Measurements from ENCODE around the gene CEMIP. TPM values are rescaled to one million over a fixed set of nuclear protein-coding genes. Genes with fewer than 3 reads are reported as not detected.

The CEMIP gene
- total RNA-seq, 1 experiment from 2014 or later = 0.61 TPM

GRCh38 chr15:80990955-80991354 lies 211.8 kb downstream of the CEMIP start:
- Histone ChIP-seq H3K27me3 (ENCODE audit: insufficient read depth, low read depth) (no peaks in the 10 kb centered on the region), H4K20me1 (ENCODE audit: insufficient read depth) (no peaks in the 10 kb centered on the region), H3K36me3 (ENCODE audit: low read depth) (no peaks in the 10 kb centered on the region), H3K9me3 (ENCODE audit: insufficient read depth, low read depth) (no peaks in the 10 kb centered on the region), H3K4me2 (no peak overlapping the region), H2AFZ (no peak overlapping the region), H3K79me2 (ENCODE audit: low read depth) (peaks cover 36% of the 10 kb centered on the region), H3K4me1 (replicated peaks; ENCODE audit: insufficient read depth) (peaks cover 24% of the 10 kb centered on the region), H3K9me2 (ENCODE audit: insufficient read depth) (no peaks in the 10 kb centered on the region; the same call in 1 of the 2 replicates), H3K27ac (no peak overlapping the region), H3K4me3 (no peak overlapping the region), H3F3A (ENCODE audit: insufficient read depth, low read depth) (peaks cover 12% of the 10 kb centered on the region; the same call in 1 of the 2 replicates)
- no peak for TF ChIP-seq EZH2 (IDR thresholded peaks at IDR 0.05; ENCODE audit: low read depth)
- TF ChIP-seq CTCF (conservative IDR thresholded peaks at IDR 0.05) = no peak
- POLR2A ChIA-PET (ENCODE audit: unreplicated experiment) = no interaction called here
- intact Hi-C loops (cut with micrococcal nuclease; ENCODE audit: unreplicated experiment) = no loop called here
- DNase-seq = no peak
- CTCF ChIA-PET = interaction anchor here (0.6 to 1.1 kb wide), 2 partner anchors 22 to 275 kb away, joined by 4 to 5 read pairs; no protein-coding TSS in a partner anchor
- no TSS peak for BruUV-seq (replicated peaks)

- Histone ChIP-seq H3K4me2 (no peak overlapping the region), H3K36me3 (ENCODE audit: low read depth) (no peaks in the 10 kb centered on the region), H3K9me3 (ENCODE audit: insufficient read depth, low read depth) (no peaks in the 10 kb centered on the region), H3K27ac (no peak overlapping the region), H2AFZ (no peak overlapping the region), H3F3A (ENCODE audit: insufficient read depth, low read depth) (peaks cover 12% of the 10 kb centered on the region; the same call in 1 of the 2 replicates), H3K79me2 (ENCODE audit: low read depth) (peaks cover 31% of the 10 kb centered on the region), H3K4me3 (no peak overlapping the region), H3K4me1 (replicated peaks; ENCODE audit: insufficient read depth) (peaks cover 24% of the 10 kb centered on the region), H4K20me1 (ENCODE audit: insufficient read depth) (no peaks in the 10 kb centered on the region), H3K9me2 (ENCODE audit: insufficient read depth) (no peaks in the 10 kb centered on the region; the same call in 1 of the 2 replicates), H3K27me3 (ENCODE audit: insufficient read depth, low read depth) (no peaks in the 10 kb centered on the region)
- intact Hi-C loops (cut with micrococcal nuclease; ENCODE audit: unreplicated experiment) = no loop called here
- CTCF ChIA-PET = interaction anchor here (0.6 to 1.1 kb wide), 2 partner anchors 22 to 274 kb away, joined by 4 to 5 read pairs; no protein-coding TSS in a partner anchor
- no peak for DNase-seq
- POLR2A ChIA-PET (ENCODE audit: unreplicated experiment) = interaction anchor here (0.6 kb wide), 1 partner anchor 214 kb away, joined by 3 read pairs; no protein-coding TSS in a partner anchor
- TF ChIP-seq CTCF (conservative IDR thresholded peaks at IDR 0.05) (no peak), EZH2 (IDR thresholded peaks at IDR 0.05; ENCODE audit: low read depth) (no peak)
- no TSS peak for BruUV-seq (replicated peaks)
These were observed 212.3 kb downstream of the CEMIP start for GRCh38 chr15:80991421-80991820.

- ChIA-PET POLR2A (ENCODE audit: unreplicated experiment) (interaction anchor here (0.6 kb wide), 1 partner anchor 215 kb away, joined by 3 read pairs; no protein-coding TSS in a partner anchor), CTCF (interaction anchor here (1.1 kb wide), 1 partner anchor 274 kb away, joined by 4 read pairs; no protein-coding TSS in a partner anchor)
- DNase-seq = no peak
- TF ChIP-seq CTCF (conservative IDR thresholded peaks at IDR 0.05) (no peak), EZH2 (IDR thresholded peaks at IDR 0.05; ENCODE audit: low read depth) (no peak)
- Histone ChIP-seq H3K27me3 (ENCODE audit: insufficient read depth, low read depth) (no peaks in the 10 kb centered on the region), H3K4me1 (replicated peaks; ENCODE audit: insufficient read depth) (peaks cover 22% of the 10 kb centered on the region), H3K27ac (no peak overlapping the region), H3K9me2 (ENCODE audit: insufficient read depth) (no peaks in the 10 kb centered on the region; the same call in 1 of the 2 replicates), H3K36me3 (ENCODE audit: low read depth) (no peaks in the 10 kb centered on the region), H3F3A (ENCODE audit: insufficient read depth, low read depth) (peaks cover 12% of the 10 kb centered on the region; the same call in 1 of the 2 replicates), H3K79me2 (ENCODE audit: low read depth) (peaks cover 26% of the 10 kb centered on the region), H3K4me3 (no peak overlapping the region), H2AFZ (no peak overlapping the region), H3K9me3 (ENCODE audit: insufficient read depth, low read depth) (no peaks in the 10 kb centered on the region), H4K20me1 (ENCODE audit: insufficient read depth) (no peaks in the 10 kb centered on the region), H3K4me2 (no peak overlapping the region)
- BruUV-seq (replicated peaks) = no TSS peak
- intact Hi-C loops (cut with micrococcal nuclease; ENCODE audit: unreplicated experiment) = no loop called here
These were observed 212.8 kb downstream of the CEMIP start for GRCh38 chr15:80992006-80992405.
